EH (cell line): ENCODE results near the gene CAMTA1.

Experiments used
- DNase-seq: peaks from one replicate; pipeline ENCODE4 v3.0.0-alpha.2; 2015; ENCODE audit warnings: low read depth

Gene CAMTA1

GRCh38 chr1:7198664-7199063 lies 413.4 kb downstream of the CAMTA1 start:
- DNase-seq = no peak

GRCh38 chr1:7199077-7199779 lies 414.0 kb downstream of the CAMTA1 start:
- DNase-seq = no peak

- peak; percentile 65 for DNase-seq
Observed at GRCh38 chr1:7207875-7208646, 422.8 kb downstream of the CAMTA1 start.

- DNase-seq = no peak
Observed at GRCh38 chr1:7208647-7209180, 423.5 kb downstream of the CAMTA1 start.

- no peak for DNase-seq
Observed at GRCh38 chr1:7209336-7209735, 424.1 kb downstream of the CAMTA1 start.

GRCh38 chr1:7218210-7218832 lies 433.1 kb downstream of the CAMTA1 start:
- peak; percentile 55 for DNase-seq

- no peak for DNase-seq
Observed at GRCh38 chr1:7219031-7219430, 433.8 kb downstream of the CAMTA1 start.

GRCh38 chr1:7220007-7220406 lies 434.8 kb downstream of the CAMTA1 start:
- peak; percentile 75 for DNase-seq

GRCh38 chr1:7220712-7221252 lies 435.5 kb downstream of the CAMTA1 start:
- DNase-seq = no peak

- peak; percentile 50 for DNase-seq
Observed at GRCh38 chr1:7221826-7222694, 436.8 kb downstream of the CAMTA1 start.

- DNase-seq = no peak
Observed at GRCh38 chr1:7222695-7223015, 437.4 kb downstream of the CAMTA1 start.

GRCh38 chr1:7223334-7224080 lies 438.3 kb downstream of the CAMTA1 start:
- peak; percentile 93 for DNase-seq

- DNase-seq = no peak
Observed at GRCh38 chr1:7224081-7224534, 438.9 kb downstream of the CAMTA1 start.

GRCh38 chr1:7224644-7225043 lies 439.4 kb downstream of the CAMTA1 start:
- no peak for DNase-seq

GRCh38 chr1:7225711-7226505 lies 440.7 kb downstream of the CAMTA1 start:
- DNase-seq = peak; percentile 42

GRCh38 chr1:7227654-7228053 lies 442.4 kb downstream of the CAMTA1 start:
- no peak for DNase-seq

- DNase-seq = no peak
Observed at GRCh38 chr1:7228252-7228961, 443.2 kb downstream of the CAMTA1 start.

GRCh38 chr1:7229186-7229585 lies 443.9 kb downstream of the CAMTA1 start:
- no peak for DNase-seq
